ENCODE results near the gene TESK1. TPM values are rescaled to one million over a fixed set of nuclear protein-coding genes. Genes with fewer than 3 reads are reported as not detected.
A peak's percentile ranks its signal among the peaks of the same experiment; 100 is the strongest.
"Not testable (repeated sequence)": the region's sequence is repeated elsewhere in the genome, so short reads cannot be mapped to it uniquely, and the experiment has no call there.

TESK1 gene
- total RNA-seq, 1 donor = 7.7 TPM

DNA sequence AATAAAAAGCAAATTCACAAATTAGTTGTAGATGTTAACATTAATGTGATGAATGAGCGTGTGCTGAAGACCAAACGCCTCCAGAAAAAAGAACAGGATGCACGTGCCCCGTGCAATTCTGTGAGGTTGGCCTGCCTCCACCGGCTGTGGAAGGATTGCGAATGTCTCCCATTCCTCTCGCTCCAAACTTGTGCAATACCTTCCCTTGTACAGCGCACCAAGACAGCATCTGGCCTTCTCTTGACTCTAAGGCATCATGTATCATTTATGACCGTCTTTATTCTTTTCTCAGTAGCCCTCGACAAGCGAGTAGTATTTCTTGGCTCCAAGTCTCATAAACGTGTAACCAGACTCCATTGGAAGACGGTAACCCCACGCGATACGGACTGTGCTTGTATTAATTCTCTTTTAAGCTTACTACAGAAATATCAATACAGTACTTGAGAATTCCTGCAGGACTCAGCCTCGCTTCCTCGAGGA is 1.5 kb upstream of the TESK1 start:
- no peaks in the 10 kb centered on the region for H3K27me3 ChIP-seq (ENCODE audit: insufficient read depth, low read length)
- peaks cover 36% of the 10 kb centered on the region for H3K4me1 ChIP-seq (ENCODE audit: insufficient read depth, low read length)
- H3K9me3 ChIP-seq (ENCODE audit: low read depth, low read length) = no peaks in the 10 kb centered on the region
- peak overlapping the region; percentile 27 for H3K4me3 ChIP-seq (ENCODE audit: low read length)

DNA sequence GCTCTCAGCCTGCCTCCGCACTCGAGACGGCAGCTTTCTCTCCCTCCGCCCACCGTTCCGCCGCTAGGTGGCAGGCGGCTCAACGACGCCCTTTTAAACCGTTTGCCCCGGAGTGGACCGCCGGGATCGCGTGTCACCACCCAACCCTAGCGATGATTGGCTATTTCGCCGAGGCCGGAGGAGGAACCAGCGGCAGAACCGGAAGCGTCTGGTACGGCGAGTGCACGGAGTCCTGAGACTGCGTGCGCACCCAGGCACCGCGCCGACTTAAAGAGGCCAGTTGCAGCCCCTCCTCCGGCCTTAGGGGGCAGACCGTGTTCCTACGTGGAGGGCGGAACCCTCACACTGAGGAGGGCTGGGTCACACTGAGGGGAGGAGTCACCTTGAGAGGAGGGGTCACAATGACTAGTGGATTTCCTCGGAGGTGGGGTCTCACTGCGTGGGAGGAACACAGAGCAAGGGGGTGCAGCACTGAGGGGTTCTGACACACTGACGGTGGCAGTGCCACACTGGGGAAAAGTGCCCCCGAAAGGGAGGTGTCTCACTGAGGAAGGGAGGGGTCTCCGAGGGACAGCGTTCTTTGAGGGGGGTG is 980 bp upstream of the TESK1 start:
- peaks cover 36% of the 10 kb centered on the region for H3K4me1 ChIP-seq (ENCODE audit: insufficient read depth, low read length)
- no peaks in the 10 kb centered on the region for H3K9me3 ChIP-seq (ENCODE audit: low read depth, low read length)
- no peaks in the 10 kb centered on the region for H3K27me3 ChIP-seq (ENCODE audit: insufficient read depth, low read length)
- peak overlapping the region; percentile 69 for H3K4me3 ChIP-seq (ENCODE audit: low read length)

DNA sequence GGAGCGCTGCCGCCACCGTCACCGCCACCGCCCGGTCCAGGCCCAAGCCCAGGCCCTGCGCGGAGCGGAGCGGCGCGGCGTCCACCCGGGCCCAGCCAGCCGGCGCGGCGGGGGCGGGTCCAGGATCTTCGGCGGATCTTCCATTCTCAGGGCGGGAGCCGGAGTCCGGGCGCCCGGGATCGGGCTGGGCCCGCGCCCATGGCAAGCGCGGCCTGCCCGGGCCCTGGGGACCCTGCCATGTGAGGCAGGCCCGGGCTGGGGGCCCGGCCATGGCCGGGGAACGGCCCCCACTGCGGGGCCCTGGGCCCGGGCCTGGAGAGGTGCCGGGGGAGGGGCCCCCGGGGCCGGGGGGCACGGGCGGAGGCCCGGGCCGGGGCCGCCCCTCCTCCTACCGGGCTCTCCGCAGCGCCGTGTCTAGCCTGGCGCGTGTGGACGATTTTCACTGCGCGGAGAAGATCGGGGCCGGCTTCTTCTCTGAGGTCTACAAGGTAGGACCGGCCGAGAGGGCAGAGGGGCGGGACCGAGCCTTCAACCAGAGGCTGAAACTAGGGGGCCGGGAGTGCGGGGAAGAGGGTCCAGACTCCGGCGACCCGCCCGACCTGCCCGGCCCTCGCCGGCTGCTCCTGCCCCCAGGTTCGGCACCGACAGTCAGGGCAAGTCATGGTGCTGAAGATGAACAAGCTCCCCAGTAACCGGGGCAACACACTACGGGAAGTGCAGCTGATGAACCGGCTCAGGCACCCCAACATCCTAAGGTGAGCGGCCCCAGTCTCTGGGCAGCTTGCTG is 482 bp downstream of the TESK1 start:
- no peaks in the 10 kb centered on the region for H3K27me3 ChIP-seq (ENCODE audit: insufficient read depth, low read length)
- H3K4me3 ChIP-seq (ENCODE audit: low read length) = peak overlapping the region; percentile 69
- H3K9me3 ChIP-seq (ENCODE audit: low read depth, low read length) = no peaks in the 10 kb centered on the region
- H3K4me1 ChIP-seq (ENCODE audit: insufficient read depth, low read length) = peaks cover 36% of the 10 kb centered on the region

DNA sequence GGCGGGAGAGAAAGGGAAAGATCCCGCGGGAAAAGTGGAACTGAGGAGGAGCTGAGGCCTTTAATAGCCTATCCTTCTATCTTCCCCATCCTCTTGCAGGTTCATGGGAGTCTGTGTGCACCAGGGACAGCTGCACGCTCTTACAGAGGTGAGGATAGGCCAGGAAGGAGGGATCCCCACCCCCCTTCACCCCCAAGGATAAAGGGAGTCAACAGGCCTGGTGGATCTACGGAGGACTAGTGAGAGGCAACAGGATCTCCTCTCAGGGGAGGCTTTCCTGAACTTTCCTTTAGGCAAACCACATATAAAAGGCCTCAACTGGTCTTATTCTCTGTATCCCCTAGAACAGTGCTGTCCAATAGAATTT is 1.1 kb downstream of the TESK1 start:
- Histone ChIP-seq H3K27me3 (ENCODE audit: insufficient read depth, low read length) (no peaks in the 10 kb centered on the region), H3K9me3 (ENCODE audit: low read depth, low read length) (no peaks in the 10 kb centered on the region), H3K4me3 (ENCODE audit: low read length) (peak overlapping the region; percentile 69), H3K4me1 (ENCODE audit: insufficient read depth, low read length) (peaks cover 38% of the 10 kb centered on the region)

DNA sequence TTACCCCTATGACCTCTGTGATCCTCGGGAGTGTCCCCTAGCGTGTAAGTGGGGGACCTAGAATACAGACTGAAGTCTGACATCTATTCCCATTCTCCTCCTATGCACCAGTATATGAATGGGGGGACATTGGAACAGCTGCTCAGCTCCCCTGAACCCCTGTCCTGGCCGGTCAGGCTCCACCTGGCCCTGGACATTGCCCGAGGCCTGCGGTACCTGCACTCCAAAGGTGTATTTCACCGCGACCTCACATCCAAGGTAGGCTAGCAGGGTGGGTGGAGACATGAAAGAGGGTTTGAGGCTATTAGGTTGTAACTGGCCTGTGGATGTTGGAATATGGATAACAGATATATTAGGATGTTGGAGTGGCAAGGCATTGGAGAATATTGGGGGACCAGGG is 1.7 kb downstream of the TESK1 start:
- Histone ChIP-seq H3K4me3 (ENCODE audit: low read length) (no peak overlapping the region), H3K4me1 (ENCODE audit: insufficient read depth, low read length) (peaks cover 44% of the 10 kb centered on the region), H3K27me3 (ENCODE audit: insufficient read depth, low read length) (no peaks in the 10 kb centered on the region), H3K9me3 (ENCODE audit: low read depth, low read length) (no peaks in the 10 kb centered on the region)

DNA sequence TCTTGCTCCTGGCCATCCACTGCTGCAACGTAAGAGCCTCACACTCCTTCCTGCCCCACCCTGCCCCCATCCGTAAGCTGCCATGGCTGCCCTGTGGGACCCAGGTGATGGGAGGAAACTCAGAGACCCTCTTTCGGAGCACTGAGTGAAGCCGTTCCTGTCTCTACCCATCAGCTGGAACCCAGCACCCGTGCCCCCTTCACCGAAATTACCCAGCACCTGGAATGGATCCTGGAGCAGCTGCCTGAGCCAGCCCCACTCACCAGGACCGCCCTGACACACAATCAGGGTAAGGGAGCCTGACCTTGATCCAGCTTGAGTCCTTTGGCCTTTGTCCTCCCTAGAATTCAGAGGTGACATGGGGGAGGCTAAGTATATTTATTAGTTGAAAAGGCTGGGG is 3.2 kb downstream of the TESK1 start:
- Histone ChIP-seq H3K9me3 (ENCODE audit: low read depth, low read length) (no peaks in the 10 kb centered on the region), H3K4me3 (ENCODE audit: low read length) (no peak overlapping the region), H3K27me3 (ENCODE audit: insufficient read depth, low read length) (no peaks in the 10 kb centered on the region), H3K4me1 (ENCODE audit: insufficient read depth, low read length) (peaks cover 45% of the 10 kb centered on the region)

DNA sequence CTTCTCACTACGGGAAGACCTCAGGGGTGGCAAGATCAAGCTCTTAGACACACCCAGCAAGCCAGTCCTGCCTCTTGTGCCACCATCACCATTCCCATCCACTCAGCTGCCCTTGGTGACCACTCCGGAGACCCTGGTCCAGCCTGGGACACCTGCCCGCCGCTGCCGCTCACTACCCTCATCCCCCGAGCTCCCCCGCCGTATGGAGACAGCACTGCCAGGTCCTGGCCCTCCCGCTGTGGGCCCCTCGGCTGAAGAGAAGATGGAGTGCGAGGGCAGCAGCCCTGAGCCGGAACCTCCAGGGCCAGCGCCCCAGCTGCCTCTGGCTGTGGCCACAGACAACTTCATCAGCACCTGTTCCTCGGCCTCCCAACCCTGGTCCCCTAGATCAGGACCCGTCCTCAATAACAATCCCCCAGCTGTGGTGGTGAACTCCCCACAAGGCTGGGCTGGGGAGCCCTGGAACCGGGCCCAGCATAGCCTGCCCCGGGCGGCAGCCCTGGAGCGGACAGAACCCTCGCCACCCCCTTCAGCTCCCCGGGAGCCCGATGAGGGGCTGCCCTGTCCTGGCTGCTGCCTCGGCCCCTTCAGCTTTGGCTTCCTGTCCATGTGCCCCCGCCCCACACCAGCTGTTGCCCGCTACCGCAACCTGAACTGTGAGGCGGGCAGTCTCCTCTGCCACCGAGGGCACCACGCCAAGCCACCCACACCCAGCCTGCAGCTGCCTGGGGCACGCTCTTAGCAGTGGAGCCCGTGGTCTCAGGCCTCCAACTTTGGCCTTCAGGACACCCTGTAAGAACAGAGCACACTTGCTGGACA is 4.1 kb downstream of the TESK1 start:
- Histone ChIP-seq H3K9me3 (ENCODE audit: low read depth, low read length) (no peaks in the 10 kb centered on the region), H3K4me3 (ENCODE audit: low read length) (no peak overlapping the region), H3K4me1 (ENCODE audit: insufficient read depth, low read length) (peaks cover 44% of the 10 kb centered on the region), H3K27me3 (ENCODE audit: insufficient read depth, low read length) (no peaks in the 10 kb centered on the region)

DNA sequence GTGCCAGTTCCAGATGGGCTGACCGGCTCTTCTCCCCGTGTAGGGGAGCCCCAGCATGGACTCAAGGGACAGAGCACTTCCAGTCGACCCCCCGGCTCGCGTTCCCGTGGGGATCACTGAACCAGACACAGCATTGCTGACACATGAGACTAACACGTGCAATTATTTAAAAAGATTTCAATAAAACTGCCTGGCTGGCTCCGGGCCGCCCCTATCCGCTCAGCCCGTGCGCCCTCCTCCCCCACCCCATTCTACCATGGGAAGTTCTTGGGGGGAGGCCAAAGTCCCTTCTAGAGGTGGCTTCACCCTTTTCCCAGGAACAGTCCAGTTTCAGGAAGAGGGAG is 4.7 kb downstream of the TESK1 start:
- H3K4me3 ChIP-seq (ENCODE audit: low read length) = no peak overlapping the region
- H3K4me1 ChIP-seq (ENCODE audit: insufficient read depth, low read length) = peaks cover 39% of the 10 kb centered on the region
- H3K9me3 ChIP-seq (ENCODE audit: low read depth, low read length) = no peaks in the 10 kb centered on the region
- no peaks in the 10 kb centered on the region for H3K27me3 ChIP-seq (ENCODE audit: insufficient read depth, low read length)

DNA sequence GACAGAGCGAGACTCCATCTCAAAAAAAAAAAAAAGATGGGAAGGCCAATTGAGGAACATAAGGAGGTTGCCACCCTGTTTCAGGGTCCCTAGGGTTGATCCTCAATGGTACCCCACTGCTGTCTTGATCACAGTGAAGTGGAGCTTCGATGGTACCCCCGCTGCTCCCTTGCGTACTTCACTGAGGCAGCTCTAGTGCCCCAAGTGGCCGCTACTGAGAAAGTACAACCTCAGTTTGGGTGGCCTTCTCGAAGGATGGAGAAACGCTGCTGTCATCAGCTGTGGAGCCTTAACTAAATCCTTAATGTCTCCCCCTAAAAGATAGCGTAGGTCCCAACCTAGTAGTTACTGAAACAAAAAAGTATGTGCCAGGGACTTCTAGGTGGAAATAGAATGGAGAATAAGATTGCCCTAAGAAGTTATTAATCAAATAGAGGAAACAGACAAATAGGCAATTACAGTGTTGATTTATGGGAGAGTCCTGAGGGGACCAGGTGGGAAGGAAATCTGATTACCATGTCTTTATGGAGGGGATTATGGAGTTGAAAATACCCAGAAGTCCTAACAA is 6.3 kb downstream of the TESK1 start:
- Histone ChIP-seq H3K9me3 (ENCODE audit: low read depth, low read length) (no peaks in the 10 kb centered on the region), H3K4me3 (ENCODE audit: low read length) (no peak overlapping the region), H3K27me3 (ENCODE audit: insufficient read depth, low read length) (no peaks in the 10 kb centered on the region), H3K4me1 (ENCODE audit: insufficient read depth, low read length) (peaks cover 32% of the 10 kb centered on the region)

DNA sequence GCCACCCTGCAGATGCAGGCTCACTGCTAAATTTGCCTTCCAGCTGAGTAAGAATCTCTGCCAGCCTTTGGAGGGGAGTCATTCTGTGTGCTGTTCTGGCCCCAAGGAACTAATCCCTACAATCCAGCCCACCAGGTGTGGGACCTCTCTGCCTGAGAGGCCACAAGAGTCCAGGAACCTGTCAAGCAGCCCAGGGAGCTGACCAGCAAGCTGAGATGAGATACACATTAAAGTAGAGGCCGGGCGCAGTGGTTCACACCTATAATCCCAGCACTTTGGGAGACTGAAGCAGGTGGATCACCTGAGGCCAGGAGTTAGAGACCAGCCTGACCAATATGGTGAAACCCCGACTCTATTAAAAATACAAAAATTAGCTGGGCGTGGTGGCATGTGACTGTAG is 7.0 kb downstream of the TESK1 start:
- not testable (repeated sequence) for H3K9me3 ChIP-seq (ENCODE audit: low read depth, low read length); H3K4me3 ChIP-seq (ENCODE audit: low read length); H3K27me3 ChIP-seq (ENCODE audit: insufficient read depth, low read length)
- H3K4me1 ChIP-seq (ENCODE audit: insufficient read depth, low read length) = peaks cover 32% of the 10 kb centered on the region

DNA sequence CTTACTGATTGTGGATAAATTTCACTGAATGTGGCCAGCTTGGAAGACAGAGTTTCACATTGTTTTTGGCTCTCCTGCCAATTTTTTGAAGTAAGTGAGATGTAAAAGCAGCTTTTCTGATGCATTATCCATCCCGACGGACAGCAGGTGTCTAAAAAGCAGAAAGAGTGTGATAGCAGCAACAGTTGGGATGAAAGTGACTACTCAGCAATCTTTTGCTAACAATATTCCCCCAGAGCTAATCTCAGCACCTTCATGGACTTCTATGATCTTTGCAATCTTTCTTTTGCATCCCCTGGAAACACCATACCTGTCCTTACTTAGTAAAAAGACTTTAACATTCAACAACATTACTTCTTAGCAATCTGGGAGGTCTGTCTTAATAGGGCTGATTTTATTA is 7.8 kb downstream of the TESK1 start:
- peaks cover 37% of the 10 kb centered on the region for H3K4me1 ChIP-seq (ENCODE audit: insufficient read depth, low read length)
- no peak overlapping the region for H3K4me3 ChIP-seq (ENCODE audit: low read length)
- H3K27me3 ChIP-seq (ENCODE audit: insufficient read depth, low read length) = no peaks in the 10 kb centered on the region
- no peaks in the 10 kb centered on the region for H3K9me3 ChIP-seq (ENCODE audit: low read depth, low read length)

DNA sequence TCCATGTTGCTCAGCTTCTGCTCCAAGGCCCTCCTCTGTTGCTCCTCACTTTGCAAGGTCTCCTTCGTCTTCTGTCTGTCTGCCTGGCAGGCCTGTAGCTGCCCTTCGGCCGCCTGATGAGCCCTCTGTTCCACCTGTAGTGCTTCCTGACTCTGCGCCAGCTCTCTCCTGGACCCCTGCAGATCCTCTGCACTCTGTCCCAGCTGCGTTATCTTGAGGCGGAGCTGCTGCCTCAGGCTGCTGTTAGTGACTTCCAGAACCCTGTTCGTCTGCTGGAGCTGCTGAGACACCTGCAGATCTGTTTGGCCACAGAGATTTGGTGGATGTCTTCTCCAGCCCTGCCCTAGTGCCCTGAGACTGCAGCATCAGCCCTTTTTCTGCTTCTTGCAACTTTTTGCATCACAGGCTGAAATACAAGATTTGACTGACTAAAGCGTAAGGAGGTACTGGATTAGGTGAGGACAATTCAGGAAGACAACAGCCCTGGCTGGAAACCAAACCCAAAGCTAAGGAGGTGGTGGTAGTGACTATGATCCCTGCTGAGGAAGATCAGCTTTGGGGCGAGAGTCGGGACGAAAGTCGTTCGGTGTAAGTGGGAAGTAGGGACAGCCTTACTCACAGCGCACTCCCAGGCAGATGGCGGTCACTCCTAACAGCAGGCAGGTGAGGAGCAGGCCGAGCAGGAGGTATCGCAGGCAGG is 11.1 kb downstream of the TESK1 start:
- Histone ChIP-seq H3K9me3 (ENCODE audit: low read depth, low read length) (no peaks in the 10 kb centered on the region), H3K27me3 (ENCODE audit: insufficient read depth, low read length) (no peaks in the 10 kb centered on the region), H3K4me1 (ENCODE audit: insufficient read depth, low read length) (peaks cover 66% of the 10 kb centered on the region), H3K4me3 (ENCODE audit: low read length) (peak overlapping the region; percentile 44)

DNA sequence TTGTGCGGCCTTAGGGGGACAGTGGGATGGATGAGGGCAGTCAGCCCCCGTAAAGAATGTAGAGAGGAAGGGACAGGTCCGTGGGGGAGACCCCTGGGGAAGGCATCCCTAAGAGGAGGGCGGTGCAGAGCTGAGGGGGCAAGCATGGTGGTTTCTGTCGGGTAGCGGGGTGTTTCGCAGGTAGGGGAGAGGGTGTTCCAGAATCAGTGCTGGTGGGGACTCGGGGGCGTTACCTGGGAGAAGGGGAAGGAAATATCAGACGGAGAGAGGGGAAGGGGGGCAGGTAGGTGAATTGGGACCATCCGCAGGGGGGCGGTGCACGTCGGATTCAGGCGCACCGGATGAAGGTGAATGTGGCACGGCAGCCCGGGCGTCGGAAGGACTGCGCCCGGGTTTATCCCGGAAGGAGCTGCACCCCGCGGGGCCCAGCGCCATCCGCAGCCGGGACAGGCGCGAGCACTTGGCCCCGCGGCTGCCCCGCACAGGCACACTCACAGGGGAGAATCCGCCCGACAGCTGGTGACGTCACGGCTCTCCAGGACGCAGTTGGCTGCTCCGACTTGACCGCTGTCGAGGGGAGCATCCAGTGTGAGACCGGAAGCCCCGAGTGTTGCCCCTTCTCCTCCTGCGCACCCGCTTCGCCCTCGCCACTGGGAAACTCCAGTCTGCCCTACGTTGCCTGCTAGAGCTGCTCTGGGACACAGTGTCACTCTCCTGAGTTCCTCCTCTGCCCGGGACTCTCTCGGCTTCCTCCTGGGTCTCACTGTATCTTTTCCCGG is 11.8 kb downstream of the TESK1 start:
- no peaks in the 10 kb centered on the region for H3K27me3 ChIP-seq (ENCODE audit: insufficient read depth, low read length)
- H3K4me1 ChIP-seq (ENCODE audit: insufficient read depth, low read length) = peaks cover 64% of the 10 kb centered on the region

DNA sequence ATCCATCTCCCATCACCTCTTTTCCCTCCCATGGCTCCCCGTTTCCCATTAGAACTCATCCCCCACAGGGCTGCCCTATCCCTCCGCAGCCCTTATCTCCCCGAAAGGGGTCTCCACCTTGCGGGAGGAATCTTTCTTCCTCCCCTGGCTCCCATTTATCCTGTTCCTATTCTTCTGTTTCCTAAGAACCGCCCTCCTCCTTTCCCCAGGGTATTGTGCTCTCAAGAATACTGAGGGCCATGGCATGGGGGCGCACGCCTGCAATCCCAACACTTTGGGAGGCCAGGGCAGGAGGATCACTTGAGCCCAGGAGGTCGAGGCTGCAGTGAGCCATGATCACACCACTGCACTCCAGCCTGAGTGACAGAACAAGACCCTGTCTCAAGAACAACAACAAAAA is 12.5 kb downstream of the TESK1 start:
- peaks cover 61% of the 10 kb centered on the region for H3K4me1 ChIP-seq (ENCODE audit: insufficient read depth, low read length)
- peak overlapping the region; percentile 44 for H3K4me3 ChIP-seq (ENCODE audit: low read length)

More for the DNA sequence above, 11.8 kb downstream of the TESK1 start:
- Histone ChIP-seq H3K9me3 (ENCODE audit: low read depth, low read length) (no peaks in the 10 kb centered on the region), H3K4me3 (ENCODE audit: low read length) (peak overlapping the region; percentile 44)

More for the DNA sequence above, 12.5 kb downstream of the TESK1 start:
- Histone ChIP-seq H3K27me3 (ENCODE audit: insufficient read depth, low read length) (no peaks in the 10 kb centered on the region), H3K9me3 (ENCODE audit: low read depth, low read length) (no peaks in the 10 kb centered on the region)
